GM21717 (cell line): ENCODE measurements around the gene TEDC1.

Experiments
- ATAC-seq: cut with Tn5 transposase; IDR thresholded peaks from one replicate; pipeline ENCODE4 v1.9.1; 2021; ENCODE audit warnings: mild to moderate bottlenecking, moderate library complexity; ENCODE audit not compliant: unreplicated experiment

The TEDC1 gene

DNA sequence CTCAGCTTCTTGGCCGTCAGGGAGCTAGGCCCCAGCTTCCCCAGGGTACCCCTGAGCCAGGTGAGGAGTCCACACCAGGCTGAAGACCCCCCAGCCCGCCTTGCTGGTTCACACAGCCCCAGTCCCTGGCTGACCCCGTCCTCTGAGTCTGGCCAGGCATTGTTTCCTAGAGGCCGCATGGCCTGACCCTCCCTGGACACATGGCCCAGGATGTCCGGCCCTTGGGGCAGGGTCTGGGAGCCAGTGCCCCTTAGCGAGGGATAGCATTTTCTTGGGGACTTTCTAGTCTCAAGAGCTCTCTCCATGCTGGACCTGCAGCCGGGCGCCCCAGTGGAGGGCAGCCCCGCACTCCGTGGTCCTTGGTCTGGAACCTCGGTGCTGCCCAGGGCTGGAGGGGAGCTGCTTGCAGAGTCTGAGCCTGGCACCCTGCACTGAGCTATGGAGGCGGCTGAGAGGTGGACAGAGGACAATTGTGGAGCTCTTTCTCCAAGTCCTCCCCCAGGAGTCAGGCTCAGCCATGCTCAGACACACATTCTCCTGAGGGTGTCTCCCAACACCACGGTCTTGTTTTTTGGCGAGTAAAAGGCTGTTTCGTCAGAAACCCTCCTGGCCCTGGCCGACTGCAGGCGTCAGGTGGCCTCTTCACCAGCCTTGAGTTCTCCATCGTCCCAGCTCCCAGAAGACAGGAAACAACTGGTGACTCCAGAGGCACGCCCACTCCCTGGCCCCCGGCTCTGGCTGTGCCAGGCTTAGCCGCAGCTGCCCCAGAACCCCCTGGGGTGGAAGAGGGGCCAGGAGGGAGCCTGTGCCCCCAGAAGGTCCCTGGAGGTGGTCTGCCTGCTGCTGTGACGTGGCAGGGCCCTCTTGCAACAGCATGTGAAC is 34.1 kb upstream of the TEDC1 start:
- no peak for ATAC-seq

DNA sequence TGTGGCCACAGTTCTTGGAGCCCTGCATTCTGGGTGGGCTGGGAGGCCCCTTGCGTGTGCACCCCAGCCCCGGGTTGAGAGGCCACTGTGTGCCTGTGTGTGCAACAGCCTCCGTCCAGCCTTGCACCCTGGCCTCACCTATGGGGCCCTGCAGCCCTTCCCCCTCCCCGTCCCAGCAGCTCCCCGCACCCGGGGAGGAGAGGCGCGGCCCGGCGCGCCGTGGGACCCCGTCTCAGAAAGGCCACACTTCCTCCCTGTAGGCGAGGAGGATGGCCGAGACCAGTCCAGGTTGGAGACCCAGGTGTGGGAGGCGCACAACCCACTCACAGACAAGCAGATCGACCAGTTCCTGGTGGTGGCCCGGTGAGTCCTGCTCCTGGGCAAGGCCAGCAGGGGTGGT is 33.0 kb upstream of the TEDC1 start:
- ATAC-seq, result no peak

DNA sequence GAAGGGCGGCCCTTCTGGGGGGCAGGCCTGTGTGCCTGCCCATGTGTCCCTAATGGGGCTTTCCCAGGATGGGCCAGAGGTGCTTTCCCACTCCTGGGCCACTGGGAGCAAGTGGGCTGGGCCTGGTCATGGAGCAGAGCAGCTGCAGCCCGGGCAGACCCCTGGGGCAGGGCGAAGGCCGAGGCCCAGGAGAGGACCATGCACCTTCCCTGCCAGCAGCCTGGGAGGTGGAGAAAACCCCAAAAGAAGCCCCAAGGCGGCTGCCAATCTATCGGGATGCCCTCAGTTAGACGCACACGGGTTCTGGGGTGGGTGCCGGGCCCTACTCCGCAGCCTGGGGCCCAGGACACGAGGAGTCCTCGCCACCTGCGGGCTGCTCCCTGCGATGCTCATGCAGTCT is 32.5 kb upstream of the TEDC1 start:
- ATAC-seq, result no peak

DNA sequence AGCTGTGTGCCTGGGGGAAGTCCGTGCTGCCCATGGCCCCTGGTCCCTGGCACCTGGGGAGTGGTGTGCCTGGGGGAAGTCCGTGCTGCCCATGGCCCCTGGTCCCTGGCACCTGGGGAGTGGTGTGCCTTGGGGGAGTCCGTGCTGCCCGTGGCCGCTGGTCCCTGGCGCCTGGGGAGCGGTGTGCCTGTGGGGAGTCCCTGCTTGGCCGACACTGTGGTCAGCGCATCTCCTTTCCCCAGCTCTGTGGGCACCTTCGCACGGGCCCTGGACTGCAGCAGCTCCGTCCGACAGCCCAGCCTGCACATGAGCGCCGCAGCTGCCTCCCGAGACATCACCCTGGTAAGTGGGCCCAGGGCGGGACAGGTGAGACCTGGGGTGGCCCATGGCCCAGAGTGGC is 30.9 kb upstream of the TEDC1 start:
- ATAC-seq, result no peak

DNA sequence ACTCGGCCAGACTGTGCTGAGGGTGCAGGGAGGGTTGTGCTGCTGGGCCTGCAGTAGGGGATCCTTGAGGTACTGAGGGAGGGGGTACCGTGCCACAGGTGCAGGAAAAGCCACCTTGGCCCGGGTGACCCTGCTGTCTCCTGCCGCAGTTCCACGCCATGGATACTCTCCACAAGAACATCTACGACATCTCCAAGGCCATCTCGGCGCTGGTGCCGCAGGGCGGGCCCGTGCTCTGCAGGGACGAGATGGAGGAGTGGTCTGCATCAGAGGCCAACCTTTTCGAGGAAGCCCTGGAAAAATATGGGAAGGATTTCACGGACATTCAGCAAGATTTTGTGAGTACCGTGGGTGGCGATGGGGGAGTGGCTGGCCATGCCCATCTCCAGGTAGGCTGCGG is 30.4 kb upstream of the TEDC1 start:
- no peak for ATAC-seq

DNA sequence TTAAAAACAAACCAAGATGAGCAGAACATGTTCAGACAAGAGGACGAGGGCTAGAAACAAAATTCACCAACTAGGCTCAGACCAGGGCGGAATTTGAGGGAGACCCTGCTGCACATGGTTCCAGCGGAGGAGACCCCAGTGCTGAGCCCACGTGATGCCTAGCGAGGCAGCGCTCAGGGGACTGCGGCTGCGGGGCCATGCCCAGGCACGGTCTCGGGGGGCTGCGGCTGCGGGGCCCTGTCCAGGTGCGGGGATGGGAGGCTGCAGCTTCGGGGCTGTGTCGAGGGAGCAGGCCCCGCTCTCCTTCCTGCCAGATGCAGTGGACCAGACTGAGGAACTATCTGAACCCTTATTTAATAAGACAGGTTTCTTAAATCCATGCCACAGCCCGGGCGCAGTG is 29.1 kb upstream of the TEDC1 start:
- no peak for ATAC-seq

DNA sequence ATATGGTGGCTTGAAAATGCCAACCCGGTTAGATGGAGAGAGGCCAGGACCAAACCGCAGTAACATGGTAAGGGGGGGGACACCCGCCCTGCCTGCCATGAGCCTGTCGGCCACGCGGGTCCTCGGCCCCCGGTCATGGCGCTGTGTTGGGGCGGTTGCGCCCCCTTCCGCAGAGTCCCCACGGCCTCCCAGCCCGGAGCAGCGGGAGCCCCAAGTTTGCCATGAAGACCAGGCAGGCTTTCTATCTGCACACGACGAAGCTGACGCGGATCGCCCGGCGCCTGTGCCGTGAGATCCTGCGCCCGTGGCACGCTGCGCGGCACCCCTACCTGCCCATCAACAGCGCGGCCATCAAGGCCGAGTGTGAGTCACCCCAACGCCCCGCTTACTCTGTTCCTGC is 26.5 kb upstream of the TEDC1 start:
- no peak for ATAC-seq

DNA sequence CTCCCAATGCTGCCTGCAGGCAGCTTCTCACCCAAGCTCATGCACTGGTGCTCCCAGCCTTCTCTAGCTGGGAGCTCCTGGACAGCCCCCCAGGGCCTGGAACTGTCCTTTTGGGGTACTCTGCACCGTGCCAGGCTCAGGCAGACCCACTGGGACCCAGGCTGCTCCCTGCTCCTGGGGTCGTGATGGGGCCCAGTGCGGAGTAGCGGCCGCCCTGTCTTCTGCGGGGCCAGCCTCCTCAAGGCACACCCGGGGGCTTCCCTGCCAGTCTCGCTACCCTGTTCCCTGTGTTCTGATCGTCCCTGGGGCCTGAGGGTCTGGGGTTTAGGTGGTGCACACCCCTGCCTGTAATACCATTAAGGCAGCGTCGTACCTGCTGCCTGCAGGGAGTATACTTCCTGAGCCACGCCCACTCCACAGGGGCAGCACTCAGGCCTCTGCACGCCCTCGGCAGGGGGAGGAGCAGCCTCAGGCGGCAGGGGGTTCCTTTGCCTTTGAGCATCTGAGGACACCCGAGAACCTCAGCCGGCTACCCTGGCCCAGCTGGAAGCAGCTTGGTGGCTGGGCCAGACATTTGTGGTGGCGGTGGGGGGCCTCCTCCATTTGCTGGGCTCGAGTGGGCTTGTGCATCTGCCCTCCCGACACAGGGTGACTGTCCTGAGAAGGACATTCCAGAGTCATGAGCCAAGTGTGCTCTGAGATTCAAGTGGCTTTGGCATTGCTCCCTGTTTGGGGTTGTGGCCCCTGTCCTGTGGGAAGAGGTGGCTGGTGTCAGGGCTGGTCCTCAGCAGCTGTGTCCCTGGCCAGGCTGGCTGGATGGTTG is 25.6 kb upstream of the TEDC1 start:
- ATAC-seq, result no peak

DNA sequence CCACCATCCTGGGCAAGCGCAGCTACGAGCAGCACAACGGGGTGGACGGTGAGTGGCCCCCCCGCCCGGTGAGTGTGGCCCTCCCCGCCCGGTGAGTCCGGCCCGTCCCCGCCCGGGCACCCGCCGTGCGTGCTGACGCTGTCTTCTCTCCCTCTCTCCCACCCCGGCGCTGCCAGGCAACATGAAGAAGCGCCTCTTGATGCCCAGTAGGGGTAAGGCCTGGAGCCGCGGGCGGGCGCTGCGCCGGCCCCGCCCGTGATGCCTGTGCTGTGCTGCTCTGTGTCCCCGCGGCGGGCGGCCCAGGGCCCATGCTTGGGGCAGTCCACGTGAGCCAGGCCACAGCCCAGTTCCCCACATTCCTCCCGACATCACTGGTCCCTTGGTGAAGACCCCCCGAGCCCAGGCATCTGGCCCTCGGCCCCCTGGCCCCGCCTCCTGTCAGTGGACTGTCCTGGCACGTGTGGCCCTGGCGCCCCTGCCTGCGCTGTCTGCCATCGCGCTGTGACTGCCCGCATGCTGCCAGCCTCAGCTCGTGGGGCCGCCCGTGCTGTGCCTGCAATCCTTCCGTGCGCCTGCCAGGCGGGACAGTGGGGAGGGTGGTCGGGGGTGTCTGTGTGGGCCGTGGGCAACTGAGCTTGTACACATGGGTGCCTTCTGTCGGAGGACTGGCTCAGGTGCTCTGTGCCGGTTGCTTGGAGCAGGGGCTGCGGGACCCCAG is 24.4 kb upstream of the TEDC1 start:
- ATAC-seq, result no peak

DNA sequence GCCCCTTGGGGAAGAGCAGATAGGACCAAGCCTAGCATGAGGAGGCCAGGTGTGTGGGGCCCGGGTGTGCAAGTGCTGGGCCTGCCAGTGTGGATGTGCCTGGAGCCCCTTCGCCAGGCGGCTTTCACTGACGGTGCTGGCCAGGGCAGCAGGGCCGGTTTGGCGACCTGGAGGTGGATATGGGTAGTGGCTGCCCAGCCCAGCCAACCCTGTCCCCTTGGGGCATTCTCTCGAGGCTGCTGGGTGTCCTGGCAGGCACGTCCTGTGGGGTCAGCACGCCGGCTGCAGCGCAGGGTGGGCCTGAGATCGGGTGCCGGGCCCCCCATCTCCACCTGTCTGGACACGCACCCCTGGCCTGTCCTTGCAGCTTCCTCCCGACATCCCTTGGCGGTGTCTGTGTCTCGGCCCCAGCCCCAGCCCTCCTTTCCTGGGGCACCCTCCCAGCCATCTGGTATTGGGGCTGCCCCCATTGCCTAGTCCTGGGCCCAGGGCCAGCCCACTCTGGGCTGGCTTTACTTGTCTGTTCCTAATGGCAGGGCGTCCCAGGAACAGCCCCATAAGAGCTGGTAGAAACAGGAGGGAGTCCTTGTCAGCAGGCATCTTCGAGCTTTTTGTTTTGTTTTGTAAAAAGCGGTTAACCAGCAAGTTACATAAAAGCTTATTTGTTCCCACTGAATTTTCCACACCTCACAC is 23.7 kb upstream of the TEDC1 start:
- no peak for ATAC-seq

DNA sequence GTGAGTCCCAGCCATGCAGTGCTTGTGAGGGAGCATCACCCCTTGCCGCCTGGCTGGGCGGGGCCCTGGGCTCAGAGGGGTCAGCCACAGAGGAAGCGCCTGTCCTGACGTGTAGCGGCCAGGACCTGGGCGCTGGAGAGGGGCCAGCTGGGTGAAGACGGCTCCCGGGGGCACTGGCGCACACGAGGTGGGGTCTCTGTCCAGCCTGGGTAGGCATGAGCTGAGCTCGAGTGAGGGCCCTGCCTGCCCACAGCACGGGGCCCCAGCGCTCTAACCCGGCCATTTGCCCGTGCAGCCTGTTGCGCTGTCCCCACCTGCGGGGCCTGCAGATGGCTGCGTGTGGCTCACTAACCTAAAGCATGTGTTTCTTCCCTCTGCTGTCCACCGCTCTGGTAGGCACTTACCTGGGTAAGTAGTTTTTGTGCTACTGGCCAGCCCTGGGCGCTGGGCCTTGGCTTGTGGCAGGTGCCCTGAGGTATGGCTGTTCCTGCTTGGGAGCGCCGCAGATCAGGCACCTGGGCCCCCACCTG is 23.0 kb upstream of the TEDC1 start:
- ATAC-seq, result no peak

DNA sequence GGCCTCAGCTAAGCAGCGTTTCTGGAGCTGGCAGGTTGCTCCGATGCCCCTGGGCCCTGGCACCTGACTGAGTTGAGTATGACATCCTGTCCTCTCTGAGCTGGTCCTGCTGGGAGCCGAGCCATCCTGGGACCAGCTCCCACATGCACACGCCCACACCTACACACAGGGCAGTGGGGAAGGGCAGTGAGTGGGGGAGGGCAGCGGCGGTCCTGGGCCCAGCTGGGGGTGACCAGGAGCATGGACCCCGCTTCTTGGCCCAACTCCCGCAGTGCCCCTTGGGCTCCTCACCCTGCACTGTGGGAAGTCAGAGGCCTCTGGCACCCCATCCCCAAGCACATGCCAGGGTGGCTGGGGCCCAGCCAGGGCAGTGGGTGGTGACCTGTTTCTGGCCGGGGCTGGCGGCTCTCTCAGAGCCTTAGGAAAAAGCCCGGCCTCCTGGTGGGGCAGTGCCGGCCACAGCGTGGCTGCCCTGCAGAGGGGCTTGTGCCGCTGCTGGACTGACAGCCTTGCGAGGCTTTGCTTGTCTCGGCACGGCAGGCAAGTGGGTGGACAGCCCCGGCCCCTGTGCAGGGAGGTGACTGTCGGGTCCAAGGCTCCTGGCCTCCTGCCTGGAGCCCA is 22.3 kb upstream of the TEDC1 start:
- ATAC-seq, result no peak

DNA sequence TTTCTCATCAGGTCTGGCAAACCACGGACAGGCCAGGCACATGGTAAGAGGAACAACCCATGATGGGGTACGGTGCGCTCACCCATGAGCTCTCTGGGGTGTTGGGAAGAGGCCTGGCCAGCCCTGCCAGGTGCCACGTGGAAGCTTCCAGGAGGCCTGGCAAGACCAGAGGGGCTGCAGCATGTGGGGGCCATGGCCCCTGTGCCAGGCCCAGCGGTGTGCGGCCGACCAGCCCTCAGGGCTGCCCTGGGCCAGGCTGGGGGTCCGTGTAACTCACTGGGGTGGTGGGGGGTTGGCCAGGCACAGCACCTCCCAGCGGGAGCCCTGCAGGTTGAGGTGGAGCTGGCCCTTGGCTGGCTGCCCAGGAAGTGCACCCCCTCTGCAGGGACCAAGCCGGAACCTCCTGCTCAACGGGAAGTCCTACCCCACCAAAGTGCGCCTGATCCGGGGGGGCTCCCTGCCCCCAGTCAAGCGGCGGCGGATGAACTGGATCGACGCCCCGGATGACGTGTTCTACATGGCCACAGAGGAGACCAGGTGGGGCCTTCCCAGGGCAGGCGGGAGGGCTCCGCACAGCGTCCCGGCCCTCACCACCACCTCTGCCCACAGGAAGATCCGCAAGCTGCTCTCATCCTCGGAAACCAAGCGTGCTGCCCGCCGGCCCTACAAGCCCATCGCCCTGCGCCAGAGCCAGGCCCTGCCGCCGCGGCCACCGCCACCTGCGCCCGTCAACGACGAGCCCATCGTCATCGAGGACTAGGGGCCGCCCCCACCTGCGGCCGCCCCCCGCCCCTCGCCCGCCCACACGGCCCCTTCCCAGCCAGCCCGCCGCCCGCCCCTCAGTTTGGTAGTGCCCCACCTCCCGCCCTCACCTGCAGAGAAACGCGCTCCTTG is 21.3 kb upstream of the TEDC1 start:
- no peak for ATAC-seq

DNA sequence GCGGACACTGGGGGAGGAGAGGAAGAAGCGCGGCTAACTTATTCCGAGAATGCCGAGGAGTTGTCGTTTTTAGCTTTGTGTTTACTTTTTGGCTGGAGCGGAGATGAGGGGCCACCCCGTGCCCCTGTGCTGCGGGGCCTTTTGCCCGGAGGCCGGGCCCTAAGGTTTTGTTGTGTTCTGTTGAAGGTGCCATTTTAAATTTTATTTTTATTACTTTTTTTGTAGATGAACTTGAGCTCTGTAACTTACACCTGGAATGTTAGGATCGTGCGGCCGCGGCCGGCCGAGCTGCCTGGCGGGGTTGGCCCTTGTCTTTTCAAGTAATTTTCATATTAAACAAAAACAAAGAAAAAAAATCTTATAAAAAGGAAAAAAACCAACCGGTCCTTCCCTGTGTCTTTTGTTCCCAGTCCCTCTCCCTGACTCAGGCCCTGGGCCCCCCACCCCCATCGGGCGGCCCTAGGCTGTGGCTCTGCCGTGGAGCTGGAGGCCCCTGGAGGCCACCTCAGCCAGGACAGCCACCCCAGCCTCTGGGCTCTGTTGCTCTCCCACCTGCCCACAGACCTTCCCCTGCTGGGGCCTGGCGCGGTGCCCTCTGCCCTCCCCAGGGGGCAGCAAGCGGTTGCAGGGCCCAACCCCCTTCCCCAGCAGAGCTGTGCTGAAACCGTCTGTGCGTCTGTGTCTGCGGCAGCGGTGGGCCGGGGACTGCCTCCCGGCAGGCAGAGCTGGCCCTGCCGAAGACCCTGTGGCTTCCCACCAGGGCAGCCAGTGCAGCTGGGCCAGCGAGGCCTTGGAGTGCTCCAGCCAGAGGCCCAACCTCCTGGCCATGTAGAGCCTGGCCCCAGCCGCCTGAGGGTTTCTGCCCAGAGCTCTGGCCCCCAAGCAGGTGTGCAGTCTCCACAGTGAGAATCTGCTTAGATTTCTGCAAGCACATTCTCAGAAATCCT is 20.4 kb upstream of the TEDC1 start:
- ATAC-seq, result no peak

DNA sequence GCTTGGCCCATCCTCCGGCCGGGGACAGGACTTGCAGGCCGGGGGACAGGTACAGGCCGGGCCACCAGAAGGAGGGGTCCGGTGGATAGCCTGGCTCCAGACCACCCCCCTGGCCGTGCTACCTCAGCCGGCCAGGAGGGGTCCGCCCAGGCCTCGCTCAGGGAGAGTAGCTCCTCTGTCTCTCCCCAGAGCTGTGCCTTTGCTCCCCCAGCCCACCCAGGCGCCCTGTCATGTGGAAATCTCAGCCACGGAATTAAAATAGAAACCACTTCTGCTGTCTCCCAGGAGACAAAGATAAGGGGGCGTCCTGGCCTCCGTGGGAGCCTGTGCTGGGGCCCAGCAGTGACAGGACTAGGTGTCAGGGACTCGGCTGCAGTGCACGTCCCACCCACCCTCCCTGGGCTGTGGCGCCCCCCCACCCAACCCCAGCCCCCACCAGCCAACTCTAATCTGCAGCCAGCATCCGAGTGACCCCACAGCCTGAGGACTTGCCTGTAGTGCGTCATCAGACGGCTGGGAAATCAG is 19.7 kb upstream of the TEDC1 start:
- no peak for ATAC-seq

DNA sequence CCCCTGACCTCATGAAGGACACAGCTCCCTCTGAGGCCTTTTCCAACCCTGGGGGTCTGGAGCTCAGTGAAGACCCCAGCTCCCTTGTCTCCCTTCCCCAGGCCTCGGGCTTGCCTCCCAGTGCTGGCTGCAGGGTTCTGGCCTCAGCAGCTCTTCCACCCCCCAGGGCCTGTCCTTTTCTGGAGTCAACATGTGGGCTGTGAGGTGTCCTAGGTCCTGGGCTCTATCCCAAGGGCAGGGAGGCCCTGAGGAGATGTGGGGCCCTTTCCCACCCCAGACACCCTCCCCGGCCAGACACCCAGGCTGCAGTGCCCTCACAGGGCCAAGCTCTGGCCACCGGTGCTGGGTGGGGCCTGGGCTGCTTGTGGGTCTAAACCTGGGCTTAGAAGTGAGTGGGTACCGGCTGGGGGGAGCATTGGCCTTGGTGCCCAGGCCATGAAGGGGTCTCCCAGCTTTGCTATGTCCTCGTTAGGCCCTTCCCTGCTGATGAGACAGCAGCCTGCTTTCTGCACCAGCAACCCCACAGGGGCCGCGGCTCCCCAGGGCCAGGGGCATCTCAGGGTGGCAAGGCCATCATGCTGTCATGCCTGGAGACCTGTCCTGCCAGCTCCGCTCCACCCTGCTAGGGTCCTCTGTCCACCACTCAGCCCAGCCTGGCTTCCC is 19.1 kb upstream of the TEDC1 start:
- ATAC-seq, result no peak

DNA sequence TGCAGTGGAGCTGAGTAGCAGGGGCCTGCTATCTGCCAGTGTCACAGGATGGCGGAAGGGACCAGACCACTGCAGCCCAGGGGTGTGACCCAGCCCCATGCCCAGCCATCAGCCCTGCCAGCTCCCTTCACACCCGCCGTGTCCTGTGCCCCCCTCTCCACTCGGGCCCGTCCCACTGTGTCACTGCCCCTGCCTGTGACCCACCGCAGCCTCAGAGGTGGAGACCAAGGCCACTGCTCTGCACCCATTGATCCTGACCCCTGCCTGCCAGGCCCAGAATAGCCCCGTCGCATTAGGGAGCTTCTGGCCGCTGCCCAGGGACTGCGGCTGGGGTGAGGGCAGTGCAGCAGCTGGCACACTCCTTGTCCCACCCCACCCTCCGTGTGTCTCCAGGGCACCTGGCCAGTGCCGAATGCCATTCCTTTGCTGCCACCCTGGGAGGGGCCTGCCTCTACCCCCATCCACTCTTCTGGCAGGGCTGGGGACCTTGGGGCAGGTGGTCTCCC is 18.5 kb upstream of the TEDC1 start:
- no peak for ATAC-seq
